K562 (cell line): ENCODE data around the gene GPR107. TPM values are rescaled to one million over a fixed set of nuclear protein-coding genes. Genes with fewer than 3 reads are reported as not detected.

ENCODE experiments used
- ATAC-seq: fragments of 200-7000 bp; cut with Tn5 transposase; 3 replicates; pipeline ENCODE4 v1.9.1; 2020; ENCODE audit warnings: moderate library complexity
- BruUV-seq: library from RNA; stranded (reverse); fragments of 400-500 nt; replicated peaks from 2 replicates; lab custom pipeline; 2021; lab: Mats Ljungman, UMichigan
- CTCF ChIA-PET: fragments of 300-600 bp; formaldehyde crosslinking; extraction: SDS; loops from one replicate; lab custom pipeline; 2021; ENCODE audit warnings: low intra/inter-chr PET ratio; lab: Yijun Ruan, JAX
- POLR2A ChIA-PET: fragments of 300-600, 350-650 bp; sonication (Branson Sonifier 250); formaldehyde crosslinking; extraction: SDS; loops from one replicate; lab custom pipeline; 2021; ENCODE audit warnings: antibody characterized with exemption, inconsistent platforms; lab: Yijun Ruan, JAX
- DNase-seq, 4 experiments: peaks; one replicate each; pipeline versions ENCODE4 v3.0.0 to v3.0.0-alpha.2; 2011 to 2018; ENCODE audit warnings: low spot score in 3 of 4, mixed read lengths in 3 of 4; ENCODE audit errors: extremely low read depth in 1 of 4
- FAIRE-seq: peaks from 2 replicates; lab custom pipeline; 2011; peaks lifted over from hg19 to GRCh38; lab: Jason Lieb, UNC
- H2AFZ ChIP-seq: 2 replicates; pipeline ENCODE4 v1.6.0; 2011; ENCODE audit warnings: low read depth, low read length, control low read depth, inconsistent platforms
- H3K27ac ChIP-seq: fragments of 200-600 bp; 3 replicates; pipeline ENCODE4 v1.8.0; 2011; ENCODE audit warnings: low read depth, mild to moderate bottlenecking, control low read depth, inconsistent platforms, low read length, moderate library complexity, mixed read lengths; ENCODE audit errors: extremely low read depth
- H3K27me3 ChIP-seq, 2 experiments: fragments of 300-600 bp in 1 of 2; 2 replicates in 1 of 2; 3 replicates in 1 of 2; pipeline versions ENCODE4 v1.6.0 to v1.8.0; 2011; ENCODE audit warnings: inconsistent platforms in 2 of 2, low read length in 2 of 2, mild to moderate bottlenecking in 1 of 2, mixed read lengths in 1 of 2, moderate library complexity in 1 of 2; ENCODE audit not compliant: control insufficient read depth in 2 of 2, insufficient read depth in 2 of 2
- H3K36me3 ChIP-seq: fragments of 300-600 bp; 3 replicates; pipeline ENCODE4 v1.8.0; 2011; ENCODE audit warnings: mild to moderate bottlenecking, low read length, inconsistent platforms; ENCODE audit not compliant: control insufficient read depth, insufficient read depth
- H3K4me1 ChIP-seq, 2 experiments: fragments of 200-600 bp in 1 of 2; replicated peaks in 1 of 2; 2 replicates in 1 of 2; 3 replicates in 1 of 2; pipeline versions ENCODE4 v1.5.1 to v1.8.0; 2011; ENCODE audit warnings: inconsistent platforms in 2 of 2, low read length in 2 of 2, mild to moderate bottlenecking in 1 of 2, mixed read lengths in 1 of 2, moderate library complexity in 1 of 2; ENCODE audit not compliant: control insufficient read depth in 2 of 2, insufficient read depth in 2 of 2
- H3K4me2 ChIP-seq: 2 replicates; pipeline ENCODE4 v1.6.1; 2011; ENCODE audit warnings: low read length, control low read depth, inconsistent platforms, mixed read lengths; ENCODE audit not compliant: insufficient read depth
- H3K4me3 ChIP-seq: fragments of 200-600 bp; sonication (generic), shearing (Covaris generic); 2 replicates; pipeline ENCODE4 v1.5.1; 2016; ENCODE audit warnings: control low read depth, inconsistent platforms
- H3K79me2 ChIP-seq: fragments of 200-600 bp; 3 replicates; pipeline ENCODE4 v1.8.0; 2011; ENCODE audit warnings: low read length, inconsistent platforms; ENCODE audit not compliant: control insufficient read depth, insufficient read depth
- H3K9ac ChIP-seq, 2 experiments: 2 replicates each; pipeline versions ENCODE4 v1.6.0 to v1.6.1; 2011; ENCODE audit warnings: low read depth in 2 of 2, low read length in 2 of 2, control low read depth in 1 of 2, inconsistent platforms in 1 of 2, mild to moderate bottlenecking in 1 of 2, mixed read lengths in 1 of 2; ENCODE audit not compliant: insufficient read depth in 1 of 2
- H3K9me1 ChIP-seq: one replicate; pipeline ENCODE4 v1.6.0; 2011; ENCODE audit warnings: inconsistent platforms, mild to moderate bottlenecking, low read length, moderate library complexity; ENCODE audit not compliant: control insufficient read depth, insufficient read depth
- H3K9me3 ChIP-seq: replicated peaks from 2 replicates; pipeline ENCODE4 v1.5.1; 2011; ENCODE audit warnings: low read depth, low read length, inconsistent platforms; ENCODE audit not compliant: control insufficient read depth, insufficient read depth
- H4K20me1 ChIP-seq: replicated peaks from 2 replicates; pipeline ENCODE4 v1.6.1; 2011; ENCODE audit warnings: low read length, inconsistent platforms, mixed read lengths; ENCODE audit not compliant: control insufficient read depth, insufficient read depth
- CREB3L1 ChIP-seq: fragments of 450-650 bp; IDR thresholded peaks from 2 replicates; pipeline ENCODE4 v1.6.1; 2014; ENCODE audit warnings: low read depth, mild to moderate bottlenecking, moderate library complexity, borderline replicate concordance
- EGR1 ChIP-seq: fragments of 450-650 bp; conservative IDR thresholded peaks from 2 replicates; pipeline ENCODE4 v1.6.1; 2017; ENCODE audit warnings: mild to moderate bottlenecking
- RBM25 ChIP-seq: fragments of 200-400 bp; formaldehyde crosslinking; IDR thresholded peaks from 2 replicates; pipeline ENCODE4 v1.6.1; 2018; ENCODE audit warnings: low read length, low read depth, moderate library complexity; ENCODE audit not compliant: severe bottlenecking
- WGBS: fragments of 100-300 bp; shearing (Covaris generic); methylation state at CpG from one replicate; pipeline ENCODE4 v1.1.6; 2016; ENCODE audit warnings: low coverage, mixed read lengths; ENCODE audit not compliant: insufficient coverage; ENCODE audit errors: missing lambda C conversion rate; 5-methylcytosine and 5-hydroxymethylcytosine counted together
- in situ Hi-C: fragments of 300-500 bp; cut with MboI; formaldehyde crosslinking; loops from 4 replicates; pipeline ENCODE4 v1.15.0; 2018; ENCODE audit warnings: inconsistent platforms, mixed read lengths
- intact Hi-C: fragments of 100-400 bp; cut with micrococcal nuclease; formaldehyde crosslinking; loops from 2 replicates; pipeline ENCODE4 v1.14.2; 2022
- polyA plus RNA-seq, 8 experiments: library from polyadenylated mRNA; depleted of rRNA in 4 of 8; stranded (reverse) in 5 of 8; unstranded in 3 of 8; fragments of >200 nt; fragmentation: Nextera tagmentation in 2 of 8; fragmentation: Illumina TruSeq in 1 of 8; extraction: Ambion mirVana in 2 of 8; extraction: Trizol in 1 of 8; gene quantifications; 2 replicates each; pipeline versions ENCODE4 v1.2.1 to v1.2.3, GENCODE V29; 2011 to 2014; ENCODE audit warnings: inconsistent platforms in 1 of 8, missing spikeins in 1 of 8
- total RNA-seq, 7 experiments: library from RNA; depleted of rRNA in 6 of 7; stranded (reverse); fragments of >200 nt in 6 of 7; fragmentation: Illumina TruSeq in 2 of 7; extraction: Trizol in 2 of 7; gene quantifications; 2 replicates each; pipeline versions ENCODE4 v1.2.1 to v1.2.3, GENCODE V29; 2011 to 2021; ENCODE audit warnings: low replicate concordance in 1 of 7

Gene GPR107
- total and polyA plus RNA-seq, 9 of the 15 experiments (the other 6 are each of a cell fraction or from before 2014, with no cell fraction given), result 3.2 to 34.6 (median 14.4) TPM

DNA sequence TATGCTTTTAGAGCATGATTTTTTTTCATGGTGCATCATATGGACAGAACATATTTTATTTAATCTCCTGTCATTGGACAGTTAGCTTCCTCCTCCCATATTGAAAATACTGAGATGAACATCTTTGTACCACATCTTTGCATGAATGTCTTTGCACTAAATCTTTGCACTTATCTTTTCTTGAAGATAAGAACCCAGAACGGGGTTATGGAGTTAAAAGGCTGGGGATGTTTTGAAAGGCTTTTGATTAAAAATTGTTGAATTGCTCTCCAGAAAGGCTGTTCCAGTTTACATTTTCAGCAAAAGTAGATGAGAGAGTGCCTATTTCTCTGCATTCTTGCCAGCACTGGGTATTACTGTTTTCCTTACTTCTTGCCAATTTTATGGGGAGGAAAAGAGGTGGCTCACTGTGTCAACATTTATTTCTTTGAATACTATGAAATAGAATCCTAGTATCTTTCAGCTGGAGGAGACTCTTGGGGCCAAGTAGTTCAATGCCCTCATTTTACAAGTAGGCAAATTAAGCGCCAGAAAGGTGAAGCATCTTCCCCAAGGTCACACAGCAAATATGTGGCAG, 125.7 kb downstream of the GPR107 start:
- Histone ChIP-seq H3K4me3 (no peak overlapping the region), H3K36me3 (no peaks in the 10 kb centered on the region), H3K9me3 (no peaks in the 10 kb centered on the region), H3K27ac (no peak overlapping the region), H4K20me1 (peaks cover 30% of the 10 kb centered on the region)
- FAIRE-seq, result peak; percentile 19
- POLR2A ChIA-PET, result interaction anchor here (0.6 kb wide), 1 partner anchor 14 kb away, joined by 4 read pairs; no protein-coding TSS in a partner anchor
- TF ChIP-seq CREB3L1 (no peak), RBM25 (peak; percentile 95), EGR1 (no peak)
- TF ChIP-seq, all 486 proteins: peak for 1
- no TSS peak for BruUV-seq
- ATAC-seq (no peak), DNase-seq (no peak)
- Histone ChIP-seq H3K4me2 (no peak overlapping the region), H2AFZ (no peak overlapping the region), H3K79me2 (peaks cover 8% of the 10 kb centered on the region; the same call in 1 of the 3 replicates), H3K9ac (no peak overlapping the region), H3K4me1 (peaks cover 0 to 24% of the 10 kb centered on the region in 2 experiments; a peak in 2 of 5 replicates), H3K27me3 (no peaks in the 10 kb centered on the region), H3K9me1 (no peaks in the 10 kb centered on the region)
- CTCF ChIA-PET, result no interaction called here
- in situ Hi-C loops (no loop called here), intact Hi-C loops (no loop called here)
- WGBS, result 50% methylated on average over 2 of the region's 2 CpGs
